CD4-positive, alpha-beta T cell treated with Interferon alpha-2 for 1 hour (primary cell): ENCODE measurements around the gene GMPS.
"Not testable (repeated sequence)": the region's sequence is repeated elsewhere in the genome, so short reads cannot be mapped to it uniquely, and the experiment has no call there.

ENCODE experiments used
- DNase-seq, 2 donors: peaks; one replicate each; pipeline ENCODE4 v3.0.0-alpha.2; 2020 to 2022

Gene GMPS

GRCh38 chr3:155872904-155873646 is 2.6 kb downstream of the GMPS start:
- DNase-seq = no peak

DNA sequence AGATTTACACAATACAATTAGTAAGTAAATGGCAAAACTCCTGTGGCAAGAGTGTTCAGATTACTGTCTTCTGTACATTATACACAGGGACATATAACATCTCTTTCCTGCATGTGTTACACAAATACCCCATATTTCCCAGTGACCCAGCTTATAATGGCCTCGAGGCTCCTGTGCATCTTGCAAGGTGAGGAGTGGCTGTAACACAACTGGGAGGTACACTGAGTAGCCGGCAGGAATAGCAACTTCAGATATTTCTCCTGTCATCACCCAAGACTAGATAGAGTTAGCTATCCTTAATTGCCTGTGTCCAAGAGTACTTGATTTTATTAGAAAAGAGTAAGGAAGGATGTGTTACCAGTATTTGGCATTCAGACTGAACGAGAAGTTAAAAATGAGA is 5.6 kb downstream of the GMPS start:
- DNase-seq = no peak

DNA sequence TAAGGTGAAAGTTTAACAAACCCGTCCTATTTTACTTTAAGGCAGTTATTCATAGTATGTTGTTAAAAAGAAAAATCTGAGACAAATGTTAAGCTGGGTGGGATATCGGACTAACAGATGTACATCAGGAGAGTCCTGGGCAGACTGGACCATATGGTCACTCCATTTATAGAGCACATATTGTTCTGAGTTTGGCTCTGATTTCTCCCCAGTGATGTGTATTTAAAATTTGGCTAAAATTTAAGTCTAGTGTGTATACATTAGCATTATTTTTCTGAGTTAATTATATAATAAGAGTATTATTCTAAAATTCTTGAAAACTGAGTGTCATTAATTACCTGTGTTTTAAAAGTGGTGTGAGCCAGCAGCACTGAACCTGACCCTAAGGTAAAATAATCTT is 6.1 kb downstream of the GMPS start:
- no peak for DNase-seq

- no peak for DNase-seq
These were observed 9.8 kb downstream of the GMPS start for GRCh38 chr3:155880286-155880685.

GRCh38 chr3:155884292-155884691 is 13.8 kb downstream of the GMPS start:
- no peak for DNase-seq

DNA sequence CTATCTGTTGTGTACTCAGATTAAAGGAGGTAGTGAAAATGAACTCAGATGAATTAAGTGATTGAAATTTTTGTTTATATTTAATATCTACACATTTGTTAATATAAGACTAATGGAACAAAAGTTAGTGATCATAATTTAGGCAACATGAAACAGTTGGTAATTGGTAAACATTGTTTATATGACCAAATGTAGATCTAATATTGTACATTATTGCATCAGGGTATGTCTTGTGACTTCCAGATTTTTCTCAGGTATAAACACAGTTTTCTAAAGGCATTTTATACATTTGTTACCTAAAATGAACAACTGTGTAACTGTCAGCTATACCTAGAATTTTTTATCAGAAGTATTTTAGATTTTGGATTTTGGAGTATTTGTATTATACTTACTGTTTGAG is 14.8 kb downstream of the GMPS start:
- DNase-seq = no peak

DNA sequence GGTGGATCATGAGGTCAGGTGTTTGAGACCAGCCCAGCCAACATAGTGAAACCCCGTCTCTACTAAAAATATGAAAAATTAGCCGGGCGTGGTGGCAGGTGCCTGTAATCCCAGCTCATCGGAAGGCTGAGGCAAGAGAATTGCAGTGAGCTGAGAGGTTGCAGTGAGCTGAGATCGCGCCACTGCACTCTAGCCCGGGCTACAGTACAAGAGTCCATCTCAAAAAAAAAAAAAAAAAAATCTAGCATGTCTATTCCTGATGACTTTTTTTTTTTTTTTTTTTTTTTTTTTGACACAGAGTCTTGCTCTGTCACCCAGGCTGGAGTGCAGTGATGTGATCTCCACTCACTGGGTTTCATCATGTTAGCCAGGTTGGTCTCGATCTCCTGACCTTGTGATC is 15.9 kb downstream of the GMPS start:
- DNase-seq = not testable (repeated sequence)

GRCh38 chr3:155886915-155887314 is 16.5 kb downstream of the GMPS start:
- no peak for DNase-seq

DNA sequence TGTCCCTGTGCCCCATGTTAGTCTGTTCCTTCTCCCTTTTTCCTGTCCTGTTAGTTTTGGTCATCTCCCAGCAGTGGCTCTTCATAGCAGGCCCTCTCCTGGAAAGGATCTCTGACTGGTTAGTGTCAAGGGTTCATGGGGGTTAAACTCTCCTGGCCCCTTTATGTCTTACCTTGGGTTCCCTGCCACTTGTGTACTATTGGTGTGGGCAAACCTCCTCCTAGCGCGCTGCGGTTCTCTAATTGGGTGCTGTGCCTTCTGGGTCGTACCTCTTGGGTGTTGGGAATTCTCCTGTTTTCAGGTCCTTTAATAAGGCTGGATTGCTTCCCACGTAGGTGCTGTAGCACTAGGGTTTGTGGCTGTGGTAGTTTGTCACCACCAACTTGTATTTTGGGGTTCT is 18.8 kb downstream of the GMPS start:
- DNase-seq = no peak

GRCh38 chr3:155889952-155890351 is 19.5 kb downstream of the GMPS start:
- DNase-seq = no peak

DNA sequence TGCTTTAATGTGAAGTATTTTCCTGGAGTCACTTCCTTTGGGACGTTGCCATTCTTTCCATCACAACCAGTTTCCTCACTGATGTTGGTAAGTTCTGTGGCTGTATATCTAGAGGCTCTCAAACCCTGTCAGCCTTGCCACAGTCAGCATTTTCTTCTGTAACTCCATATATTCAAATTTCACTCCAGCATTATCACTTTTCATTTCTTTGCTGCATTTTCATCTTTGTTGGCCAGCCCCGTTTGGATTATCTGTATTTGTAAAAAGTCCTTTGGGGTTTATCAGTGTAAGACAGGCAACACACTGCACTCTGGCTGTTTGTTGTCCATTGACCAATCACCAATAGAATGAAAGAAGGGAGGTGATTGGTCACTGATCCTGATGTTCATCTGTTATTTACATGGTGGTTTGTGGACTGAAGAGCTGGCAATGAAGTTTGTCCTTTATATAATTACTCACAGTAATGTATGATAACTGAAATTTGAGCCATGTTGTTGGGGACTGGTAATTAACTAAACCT is 20.3 kb downstream of the GMPS start:
- no peak for DNase-seq

DNA sequence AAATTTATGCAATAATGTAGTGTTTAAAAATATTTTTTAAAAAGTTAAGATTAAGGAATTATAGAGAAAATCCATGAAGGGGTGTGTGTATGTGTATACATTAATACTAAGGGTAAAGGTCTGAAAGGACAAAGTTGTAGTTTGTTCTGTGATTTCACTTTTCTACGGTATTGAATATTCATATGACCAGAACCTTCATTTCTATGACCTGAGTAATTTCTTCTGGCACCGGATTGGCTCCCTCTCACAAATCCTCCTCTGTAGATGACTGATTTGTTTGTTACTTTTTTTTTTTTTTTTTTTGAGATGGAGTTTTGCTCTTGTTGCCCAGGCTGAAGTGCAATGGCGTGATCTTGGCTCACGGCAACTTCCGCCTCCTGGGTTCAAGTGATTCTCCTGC is 20.9 kb downstream of the GMPS start:
- no peak for DNase-seq

DNA sequence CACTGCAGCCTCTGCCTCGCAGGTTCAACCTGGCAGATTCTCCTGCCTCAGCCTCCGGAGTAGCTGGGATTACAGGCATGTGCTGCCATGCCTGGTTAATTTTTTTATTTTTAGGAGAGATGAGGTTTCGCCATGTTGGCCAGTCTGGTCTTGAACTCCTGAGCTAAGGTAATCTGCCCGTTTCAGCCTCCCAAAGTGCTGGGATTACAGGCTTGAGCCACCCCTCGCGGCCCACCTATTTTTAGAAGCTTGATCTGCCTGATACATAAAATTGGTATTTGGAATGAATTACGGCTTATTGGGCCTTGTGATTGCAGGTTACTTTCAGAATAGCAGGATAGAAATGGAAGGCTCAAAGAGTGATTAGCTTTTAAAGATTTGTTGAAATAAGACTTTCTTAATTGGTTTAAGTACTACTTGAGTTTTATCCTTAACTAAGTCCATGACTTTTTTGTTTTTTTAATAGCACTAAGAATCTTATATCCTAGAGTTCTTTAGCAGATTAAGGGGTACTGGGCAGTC is 25.0 kb downstream of the GMPS start:
- DNase-seq = no peak

- no peak for DNase-seq
These were observed 36.5 kb downstream of the GMPS start for GRCh38 chr3:155906900-155907299.

GRCh38 chr3:155908086-155908485 is 37.6 kb downstream of the GMPS start:
- peak in 1 of 2 donors; percentile 14 for DNase-seq

- DNase-seq = no peak
These were observed 38.2 kb downstream of the GMPS start for GRCh38 chr3:155908605-155909004.

DNA sequence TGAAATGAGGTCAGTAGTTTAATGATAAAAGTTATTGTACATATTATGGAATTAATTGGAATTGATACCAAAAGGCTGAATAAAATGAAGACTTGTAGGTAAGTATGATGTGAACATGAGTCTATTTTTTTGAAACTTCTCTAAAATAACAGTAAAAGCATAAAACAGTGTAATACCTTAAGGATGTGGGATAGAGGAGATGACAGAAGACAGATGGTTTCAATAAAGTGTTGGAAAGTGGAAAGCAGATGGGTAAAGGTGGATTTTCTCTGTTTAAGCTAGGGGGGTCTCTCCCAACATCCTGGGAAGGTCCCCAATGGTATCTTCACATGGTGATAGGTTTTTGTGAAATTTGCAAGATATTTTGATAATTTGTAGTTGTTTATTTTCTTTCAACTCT is 41.6 kb downstream of the GMPS start:
- DNase-seq = no peak

DNA sequence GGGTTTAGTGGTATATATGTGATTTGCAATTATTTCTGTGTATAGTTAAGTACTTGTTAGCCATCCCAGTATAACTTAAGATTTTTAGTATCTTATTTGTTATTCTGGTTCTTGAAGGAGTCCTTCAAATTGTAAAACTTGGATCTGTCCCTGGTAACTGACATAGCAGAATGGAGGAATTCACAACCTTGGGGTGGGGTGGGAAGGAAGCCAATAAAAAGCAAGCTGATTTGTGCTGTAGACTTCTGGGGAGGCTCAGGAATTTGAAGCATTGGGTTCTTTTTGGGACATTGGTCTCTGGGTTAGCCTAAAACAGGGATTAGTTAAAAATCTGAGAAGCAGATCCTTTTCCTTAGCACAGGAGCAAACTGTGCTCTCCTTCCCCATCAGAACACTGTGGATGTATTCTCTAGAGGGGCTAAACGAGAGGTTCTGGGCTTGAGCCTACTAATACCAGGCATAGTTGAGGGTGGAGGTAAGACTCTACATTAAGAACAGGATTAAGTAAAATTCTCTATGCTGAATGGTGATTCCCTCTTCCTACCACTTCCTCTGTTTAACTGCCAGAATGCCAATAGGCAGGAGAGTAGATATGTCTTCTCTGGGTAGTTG is 42.2 kb downstream of the GMPS start:
- DNase-seq = no peak

GRCh38 chr3:155917781-155918180 is 47.3 kb downstream of the GMPS start:
- DNase-seq = no peak

DNA sequence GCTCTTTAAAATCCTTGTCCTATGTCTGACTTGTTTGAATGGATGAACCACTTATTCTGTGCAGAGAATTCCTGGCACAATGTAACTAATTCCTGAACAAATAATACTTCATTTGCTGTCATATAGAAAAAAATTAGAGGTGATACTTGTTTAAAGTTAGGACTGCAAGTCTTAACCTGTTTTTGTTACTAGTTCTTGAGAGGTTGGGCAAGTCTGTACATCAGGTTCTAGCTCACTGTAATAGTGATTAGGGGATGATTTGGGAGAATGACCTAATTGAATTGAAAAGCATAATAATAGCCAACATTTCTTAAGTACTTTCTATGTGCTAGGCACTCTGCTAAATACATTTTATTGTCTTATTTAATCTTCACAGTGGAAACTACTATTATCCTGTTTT is 49.3 kb downstream of the GMPS start:
- no peak for DNase-seq

- no peak for DNase-seq
These were observed 51.0 kb downstream of the GMPS start for GRCh38 chr3:155921486-155921885.

- DNase-seq = no peak
These were observed 63.8 kb downstream of the GMPS start for GRCh38 chr3:155934230-155934629.

DNA sequence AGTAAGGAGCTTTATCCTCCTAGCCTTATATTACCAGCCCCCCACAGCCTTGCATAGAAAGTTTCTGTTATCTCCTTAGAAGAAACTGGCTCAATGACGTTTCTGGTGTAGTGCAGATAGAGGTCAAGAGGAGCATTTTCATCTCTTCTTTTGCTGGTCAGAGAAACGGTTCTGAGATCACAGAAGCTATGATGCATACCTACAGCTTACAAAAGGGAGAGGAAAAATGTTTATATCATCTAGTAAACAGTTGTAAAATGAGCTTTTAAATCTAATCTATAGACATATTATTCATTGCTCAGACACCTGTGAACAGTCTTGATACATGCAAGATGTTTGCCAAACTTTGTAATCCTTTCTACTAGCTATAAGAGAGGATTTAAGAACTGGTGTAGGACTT is 68.0 kb downstream of the GMPS start:
- no peak for DNase-seq

DNA sequence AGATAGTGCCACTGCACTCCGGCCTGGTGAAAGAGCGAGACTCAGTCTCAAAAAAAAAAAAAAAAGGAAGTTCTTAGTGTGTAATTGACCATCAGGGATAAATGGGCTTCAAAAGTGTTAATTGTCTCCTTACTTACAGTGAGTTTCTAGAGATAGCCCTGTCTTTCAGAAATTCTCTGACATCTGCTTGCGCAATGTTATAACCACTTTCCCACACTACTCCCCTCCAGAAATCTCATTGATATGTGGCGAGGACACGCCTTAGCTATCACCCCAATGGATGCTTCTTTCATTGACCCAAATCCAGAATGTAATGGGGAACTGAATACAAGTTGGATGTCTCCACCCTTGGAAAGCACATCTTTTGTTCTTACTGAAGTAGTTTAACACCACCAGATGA is 70.9 kb downstream of the GMPS start:
- no peak for DNase-seq

DNA sequence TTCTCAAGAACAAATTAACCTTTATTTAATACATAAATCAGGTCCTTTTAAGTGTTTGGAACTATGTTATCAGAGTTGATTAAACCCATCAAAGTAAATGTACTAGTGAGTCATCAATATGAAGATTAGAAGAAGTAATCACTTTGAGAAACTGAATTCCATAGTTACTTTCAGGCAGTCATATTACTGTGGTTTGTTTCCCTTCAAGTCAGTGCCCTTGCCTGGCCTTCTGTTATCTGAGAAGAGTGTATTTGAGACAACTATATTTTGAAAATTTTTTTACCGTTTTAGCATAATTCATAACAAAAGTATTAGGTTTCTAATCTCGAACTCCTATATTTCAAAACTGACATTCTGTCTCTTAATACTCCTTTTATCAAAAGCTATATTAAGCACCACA is 73.6 kb downstream of the GMPS start:
- DNase-seq = no peak
